Lower leg skin (tissue), 4 donors: ENCODE results near the gene ANP32B. TPM values are rescaled to one million over a fixed set of nuclear protein-coding genes. Genes with fewer than 3 reads are reported as not detected.
"Not testable (repeated sequence)": the region's sequence is repeated elsewhere in the genome, so short reads cannot be mapped to it uniquely, and the experiment has no call there.

Source experiments
- DNase-seq, 2 donors: peaks; one replicate each; pipeline ENCODE4 v3.0.0-alpha.2; 2019; ENCODE audit warnings: low spot score in 2 of 2
- H3K4me3 ChIP-seq: fragments of 200-600 bp; sonication (generic); 2 replicates; pipeline ENCODE4 v1.5.1; 2017; ENCODE audit warnings: mild to moderate bottlenecking, low read depth; ENCODE audit not compliant: poor library complexity, severe bottlenecking
- POLR2A ChIP-seq, 2 donors: fragments of 450-650 bp; IDR thresholded peaks; one replicate each; pipeline ENCODE4 v1.6.1; 2016 to 2017; ENCODE audit warnings: antibody characterized with exemption in 2 of 2, mild to moderate bottlenecking in 1 of 2, moderate library complexity in 1 of 2
- WGBS, 2 donors: methylation state at CpG; one replicate each; pipeline ENCODE4 v1.1.5; 2018; 5-methylcytosine and 5-hydroxymethylcytosine counted together
- intact Hi-C: fragments of 100-400 bp; cut with DNase I; formaldehyde crosslinking; loops from one replicate; pipeline ENCODE4 v1.15.0; 2023; ENCODE audit warnings: low total_unique reads
- total RNA-seq, 4 donors: library from RNA; depleted of rRNA; stranded (reverse); fragments of >200 nt; gene quantifications; one replicate each; pipeline ENCODE4 v1.1.0, GENCODE V29; 2016
- TF ChIP-seq, protein P1 (sequence below), 3 donors: fragments of 450-650 bp; IDR thresholded peaks; one replicate each; pipeline ENCODE4 v1.5.1; 2016; ENCODE audit warnings: antibody characterized with exemption in 3 of 3, mild to moderate bottlenecking in 3 of 3, moderate library complexity in 2 of 3

ANP32B gene
- total RNA-seq, 4 donors from 2014 or later: 27.4 to 56.3 (median 39.0) TPM

DNA sequence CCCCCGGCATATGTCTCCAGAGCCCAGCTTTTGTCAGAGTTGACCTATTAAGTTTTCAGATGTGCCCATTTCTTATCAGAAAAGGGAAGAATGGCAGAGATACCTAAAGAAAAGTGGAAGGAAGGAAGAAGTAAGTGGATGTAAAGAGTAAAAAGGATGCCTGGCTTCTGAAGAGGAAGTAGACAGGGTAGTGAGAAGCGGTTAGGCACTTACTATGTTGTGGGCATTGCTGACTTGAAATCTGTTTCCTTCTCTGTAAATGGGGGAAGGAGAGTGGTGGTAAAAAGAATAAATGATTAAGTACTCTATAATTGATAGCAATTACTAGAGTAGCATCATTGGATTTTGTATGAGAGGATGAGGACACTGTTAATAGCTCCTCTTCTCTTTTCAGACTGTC, 9.9 kb downstream of the ANP32B start:
- TF ChIP-seq POLR2A (IDR thresholded peaks at IDR 0.05): no peak
- TF ChIP-seq, protein P1, sequence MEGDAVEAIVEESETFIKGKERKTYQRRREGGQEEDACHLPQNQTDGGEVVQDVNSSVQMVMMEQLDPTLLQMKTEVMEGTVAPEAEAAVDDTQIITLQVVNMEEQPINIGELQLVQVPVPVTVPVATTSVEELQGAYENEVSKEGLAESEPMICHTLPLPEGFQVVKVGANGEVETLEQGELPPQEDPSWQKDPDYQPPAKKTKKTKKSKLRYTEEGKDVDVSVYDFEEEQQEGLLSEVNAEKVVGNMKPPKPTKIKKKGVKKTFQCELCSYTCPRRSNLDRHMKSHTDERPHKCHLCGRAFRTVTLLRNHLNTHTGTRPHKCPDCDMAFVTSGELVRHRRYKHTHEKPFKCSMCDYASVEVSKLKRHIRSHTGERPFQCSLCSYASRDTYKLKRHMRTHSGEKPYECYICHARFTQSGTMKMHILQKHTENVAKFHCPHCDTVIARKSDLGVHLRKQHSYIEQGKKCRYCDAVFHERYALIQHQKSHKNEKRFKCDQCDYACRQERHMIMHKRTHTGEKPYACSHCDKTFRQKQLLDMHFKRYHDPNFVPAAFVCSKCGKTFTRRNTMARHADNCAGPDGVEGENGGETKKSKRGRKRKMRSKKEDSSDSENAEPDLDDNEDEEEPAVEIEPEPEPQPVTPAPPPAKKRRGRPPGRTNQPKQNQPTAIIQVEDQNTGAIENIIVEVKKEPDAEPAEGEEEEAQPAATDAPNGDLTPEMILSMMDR (IDR thresholded peaks at IDR 0.05): no peak
- DNase-seq: no peak
- intact Hi-C loops: no loop called here
- H3K4me3 ChIP-seq: no peak overlapping the region
- WGBS, 2 donors: 84 to 95% methylated on average over 2 of the region's 2 CpGs

DNA sequence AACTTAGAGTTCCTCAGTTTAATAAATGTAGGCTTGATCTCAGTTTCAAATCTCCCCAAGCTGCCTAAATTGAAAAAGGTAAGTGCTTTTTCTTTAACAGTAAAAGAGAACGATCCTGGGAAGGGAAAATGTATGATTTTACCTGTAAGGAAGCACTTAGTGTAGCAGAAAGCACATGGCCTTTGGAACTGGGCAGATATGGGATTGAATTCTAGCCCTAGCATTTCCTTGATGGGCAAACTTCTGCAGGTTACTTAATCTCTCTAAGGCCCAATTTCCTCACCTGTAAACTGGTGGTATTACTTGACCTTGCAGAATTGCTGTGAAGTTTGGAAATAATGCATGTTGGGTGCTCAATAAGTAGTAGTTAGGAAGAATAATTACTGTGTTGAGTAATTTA, 11.6 kb downstream of the ANP32B start:
- intact Hi-C loops: no loop called here
- 87 to 98% methylated on average over 1 of the region's 1 CpG for WGBS, 2 donors
- no peak overlapping the region for H3K4me3 ChIP-seq
- TF ChIP-seq, protein P1 (IDR thresholded peaks at IDR 0.05): no peak
- no peak for TF ChIP-seq POLR2A (IDR thresholded peaks at IDR 0.05)
- DNase-seq: no peak

DNA sequence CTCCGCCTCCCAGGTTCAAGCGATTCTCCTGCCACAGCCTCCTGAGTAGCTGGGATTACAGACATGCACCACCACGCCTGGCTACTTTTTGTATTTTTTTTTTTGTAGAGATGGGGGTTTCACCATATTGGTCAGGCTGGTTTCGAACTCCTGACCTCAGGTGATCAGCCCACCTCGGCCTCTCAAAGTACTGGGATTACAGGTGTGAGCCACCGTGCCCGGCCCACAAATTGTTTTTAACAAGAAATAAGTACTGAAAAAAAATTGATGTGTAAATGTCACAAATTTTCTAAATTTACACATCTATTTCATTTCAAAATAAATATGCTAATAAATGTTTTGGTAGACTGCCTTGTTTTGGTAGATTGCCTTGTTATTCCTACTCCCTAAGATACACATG, 13.5 kb downstream of the ANP32B start:
- 96 to 97% methylated on average over 7 of the region's 7 CpGs for WGBS, 2 donors

DNA sequence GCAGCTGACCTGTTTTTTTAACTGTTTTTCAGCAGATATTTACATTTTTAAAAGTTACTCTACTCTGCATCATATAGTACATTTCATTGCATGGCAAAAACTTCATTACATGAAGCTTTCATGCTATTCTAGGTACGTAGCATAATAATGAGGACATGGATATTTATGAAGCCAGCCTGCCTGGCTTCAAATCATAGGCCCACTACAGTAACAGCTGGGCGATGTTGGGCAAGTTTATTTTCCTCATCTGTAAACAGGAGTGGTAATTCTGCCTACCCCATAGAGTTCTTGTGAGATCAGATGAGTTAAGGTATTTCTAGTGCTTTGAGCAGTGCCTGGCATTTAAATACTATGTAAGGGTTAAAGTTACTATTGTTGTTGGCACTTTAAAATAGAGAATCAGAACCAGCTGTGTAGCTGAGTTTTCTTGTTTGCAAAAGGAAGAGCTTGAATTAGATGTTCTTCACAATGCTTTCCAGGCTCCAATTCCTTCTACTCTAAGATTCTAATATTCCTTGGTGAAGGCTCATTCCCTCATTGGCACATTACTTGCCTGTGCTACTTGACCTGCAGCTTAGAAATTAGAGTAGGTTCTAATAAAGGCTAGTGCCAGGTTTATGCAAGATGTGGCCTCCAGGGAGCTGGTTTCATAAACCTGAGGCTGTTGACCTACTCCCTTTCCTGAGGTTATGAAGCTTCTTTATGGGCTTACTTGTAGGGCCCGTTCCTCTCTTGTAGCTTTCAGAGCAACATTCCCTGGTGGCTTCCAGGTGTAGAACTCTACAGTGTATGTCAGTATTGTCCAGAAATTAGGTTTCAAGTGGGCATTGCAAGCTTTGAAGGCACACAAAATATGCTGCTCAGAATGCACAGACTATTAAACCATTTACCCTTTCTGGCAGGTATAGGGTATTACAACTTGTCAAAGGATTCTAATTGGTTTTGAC, 14.5 kb downstream of the ANP32B start:
- TF ChIP-seq POLR2A (IDR thresholded peaks at IDR 0.05): no peak
- TF ChIP-seq, protein P1 (IDR thresholded peaks at IDR 0.05): no peak
- WGBS, 2 donors: 73 to 81% methylated on average over 3 of the region's 3 CpGs
- intact Hi-C loops: no loop called here
- no peak overlapping the region for H3K4me3 ChIP-seq
- DNase-seq: no peak

More for the DNA sequence above, 13.5 kb downstream of the ANP32B start:
- intact Hi-C loops, H3K4me3 ChIP-seq, DNase-seq: not testable (repeated sequence)

DNA sequence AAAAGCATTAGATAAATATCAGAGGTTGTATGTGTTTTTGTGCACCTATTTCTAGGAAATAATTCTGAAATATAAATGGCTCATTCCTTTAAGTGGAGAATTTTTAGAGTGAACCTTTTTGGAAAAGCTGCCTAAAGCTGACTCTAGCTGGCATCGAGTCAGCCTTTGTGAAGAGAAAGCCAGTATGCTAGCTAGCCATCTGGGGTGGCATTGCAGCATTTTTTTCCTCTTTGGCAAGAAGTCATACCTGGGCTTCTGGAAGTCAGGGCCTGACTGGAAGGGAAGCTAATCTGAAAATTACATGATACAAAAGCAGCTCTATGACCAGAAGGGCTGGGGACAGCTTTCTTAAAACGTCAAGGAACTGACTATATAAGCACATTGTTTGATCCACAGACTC, 19.7 kb downstream of the ANP32B start:
- no peak for TF ChIP-seq POLR2A (IDR thresholded peaks at IDR 0.05)
- TF ChIP-seq, protein P1 (IDR thresholded peaks at IDR 0.05): no peak
- DNase-seq: no peak
- intact Hi-C loops: no loop called here
- 38 to 41% methylated on average over 2 of the region's 2 CpGs for WGBS, 2 donors
- no peak overlapping the region for H3K4me3 ChIP-seq

DNA sequence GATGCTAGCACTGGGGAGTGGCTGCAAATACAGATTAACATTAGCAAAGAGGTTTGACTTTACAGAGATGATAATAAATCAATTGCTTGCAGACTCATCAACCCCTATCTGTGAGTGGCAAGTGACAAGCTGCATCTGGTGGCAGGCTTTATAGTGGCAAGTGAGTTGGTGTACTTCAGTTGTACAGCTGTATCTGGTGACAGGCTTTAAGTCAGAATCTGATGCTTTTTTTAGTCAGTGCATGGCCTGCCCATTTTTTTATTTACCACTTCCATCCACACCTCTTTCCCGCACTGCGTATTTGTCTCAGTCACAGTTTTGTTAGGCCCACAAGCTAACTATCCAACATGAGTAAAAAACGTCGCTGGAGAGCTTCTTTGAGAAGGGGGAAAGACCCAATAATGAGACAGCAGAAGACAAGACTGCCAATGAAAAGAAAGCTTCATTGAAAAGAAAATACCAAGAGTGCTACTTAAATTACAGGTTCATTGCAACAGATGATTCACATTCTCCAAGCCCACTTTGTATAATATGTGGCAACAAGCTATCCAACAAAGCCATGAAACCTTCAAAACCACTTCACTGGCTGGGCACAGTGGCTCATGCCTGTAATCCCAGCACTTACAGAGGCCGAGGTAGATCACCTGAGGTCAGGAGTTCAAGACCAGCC, 23.1 kb downstream of the ANP32B start:
- no peak overlapping the region for H3K4me3 ChIP-seq
- TF ChIP-seq, protein P1 (IDR thresholded peaks at IDR 0.05): no peak
- TF ChIP-seq POLR2A (IDR thresholded peaks at IDR 0.05): no peak
- intact Hi-C loops: no loop called here
- WGBS, 2 donors: 91 to 94% methylated on average over 5 of the region's 5 CpGs
- DNase-seq: no peak
